ENCODE measurements around the gene FBXW12.
"Not testable (repeated sequence)": the region's sequence is repeated elsewhere in the genome, so short reads cannot be mapped to it uniquely, and the experiment has no call there.

DNA sequence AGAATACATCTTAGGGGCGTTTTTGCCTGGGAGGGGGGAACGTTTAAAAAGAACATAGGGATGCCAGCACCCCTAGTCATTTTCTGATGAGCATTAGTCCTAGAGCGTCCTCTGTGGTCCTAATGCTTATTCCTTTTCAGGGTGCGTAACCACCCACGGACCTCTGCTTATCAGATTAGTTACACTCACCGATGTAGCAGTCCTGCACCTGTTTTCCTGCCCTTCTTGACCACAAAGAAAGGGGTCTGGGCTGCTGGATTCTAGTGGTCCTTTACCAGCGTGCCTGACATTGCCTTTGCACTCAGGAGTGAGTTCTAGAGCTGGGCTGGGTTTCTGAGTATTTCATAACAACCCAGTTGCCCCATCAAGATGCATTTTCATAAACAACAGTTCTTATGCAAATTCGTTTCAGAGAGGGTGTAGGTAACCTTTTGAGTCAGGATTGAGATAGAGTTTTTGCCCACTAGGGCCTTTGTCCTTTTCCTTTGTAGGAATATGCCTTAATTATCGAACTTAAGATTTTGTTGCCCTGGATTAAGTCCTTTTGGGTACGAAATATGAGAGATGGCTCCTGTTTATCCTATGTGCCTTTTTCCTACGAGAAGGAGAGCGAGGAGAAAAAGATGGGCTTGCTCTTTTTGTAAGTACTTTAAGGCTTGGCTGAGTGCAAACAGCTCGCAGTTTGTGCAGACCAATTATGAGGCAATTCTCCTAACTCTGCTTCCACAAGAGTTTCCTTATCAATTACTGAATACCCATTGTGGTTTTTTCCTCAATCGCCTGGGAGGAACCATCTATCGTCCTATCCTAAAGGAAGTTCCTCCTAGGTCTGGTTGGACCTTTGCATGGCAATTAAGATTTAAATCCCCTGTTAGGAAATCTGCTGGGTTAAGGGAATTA is 38.4 kb upstream of the FBXW12 start, which contains the start of gene SPINK8:
- TF ChIP-seq POLR2A (IDR thresholded peaks at IDR 0.05): not testable (repeated sequence)
- TF ChIP-seq, protein P1, sequence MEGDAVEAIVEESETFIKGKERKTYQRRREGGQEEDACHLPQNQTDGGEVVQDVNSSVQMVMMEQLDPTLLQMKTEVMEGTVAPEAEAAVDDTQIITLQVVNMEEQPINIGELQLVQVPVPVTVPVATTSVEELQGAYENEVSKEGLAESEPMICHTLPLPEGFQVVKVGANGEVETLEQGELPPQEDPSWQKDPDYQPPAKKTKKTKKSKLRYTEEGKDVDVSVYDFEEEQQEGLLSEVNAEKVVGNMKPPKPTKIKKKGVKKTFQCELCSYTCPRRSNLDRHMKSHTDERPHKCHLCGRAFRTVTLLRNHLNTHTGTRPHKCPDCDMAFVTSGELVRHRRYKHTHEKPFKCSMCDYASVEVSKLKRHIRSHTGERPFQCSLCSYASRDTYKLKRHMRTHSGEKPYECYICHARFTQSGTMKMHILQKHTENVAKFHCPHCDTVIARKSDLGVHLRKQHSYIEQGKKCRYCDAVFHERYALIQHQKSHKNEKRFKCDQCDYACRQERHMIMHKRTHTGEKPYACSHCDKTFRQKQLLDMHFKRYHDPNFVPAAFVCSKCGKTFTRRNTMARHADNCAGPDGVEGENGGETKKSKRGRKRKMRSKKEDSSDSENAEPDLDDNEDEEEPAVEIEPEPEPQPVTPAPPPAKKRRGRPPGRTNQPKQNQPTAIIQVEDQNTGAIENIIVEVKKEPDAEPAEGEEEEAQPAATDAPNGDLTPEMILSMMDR (IDR thresholded peaks at IDR 0.05): not testable (repeated sequence)

Data from right lobe of liver (tissue), 4 donors.